HepG2 (cell line): ENCODE measurements around the gene ADI1. TPM values are rescaled to one million over a fixed set of nuclear protein-coding genes. Genes with fewer than 3 reads are reported as not detected.

Experiments used
- ASH2L ChIP-seq: fragments of 300-600, 200-600 bp; sonication (generic); IDR thresholded peaks from 2 replicates; pipeline ENCODE4 v1.7.0; 2017; ENCODE audit warnings: low read depth, mild to moderate bottlenecking, moderate library complexity, mixed read lengths, low read length; ENCODE audit not compliant: insufficient read length
- CHD2 ChIP-seq: IDR thresholded peaks from 2 replicates; pipeline ENCODE4 v1.6.1; 2011; ENCODE audit warnings: low read depth, low read length, improper control_type of control experiment
- EED ChIP-seq: sonication (generic); formaldehyde crosslinking; IDR thresholded peaks from 2 replicates; pipeline ENCODE4 v1.5.0; 2020; ENCODE audit warnings: mild to moderate bottlenecking, missing genetic modification reagents
- ERF ChIP-seq: IDR thresholded peaks from 2 replicates; pipeline ENCODE4 v1.6.1; 2018; ENCODE audit warnings: missing biosample characterization, missing genetic modification reagents
- EZH2 ChIP-seq: conservative IDR thresholded peaks from 2 replicates; pipeline ENCODE4 v1.6.1; 2012; ENCODE audit warnings: mild to moderate bottlenecking, low read depth, low read length, moderate library complexity
- FOXA3 ChIP-seq: IDR thresholded peaks from 2 replicates; pipeline ENCODE4 v1.6.1; 2016; ENCODE audit warnings: missing genetic modification reagents, missing compliant biosample characterization
- HMGA1 ChIP-seq: sonication (generic); formaldehyde crosslinking; conservative IDR thresholded peaks from 2 replicates; pipeline ENCODE4 v1.4.0; 2020; ENCODE audit warnings: missing genetic modification reagents
- HOXA3 ChIP-seq: sonication (generic); formaldehyde crosslinking; IDR thresholded peaks from 2 replicates; pipeline ENCODE4 v1.5.0; 2020; ENCODE audit warnings: missing genetic modification reagents
- ISL2 ChIP-seq: sonication (generic); formaldehyde crosslinking; IDR thresholded peaks from 2 replicates; pipeline ENCODE4 v1.5.0; 2020; ENCODE audit warnings: missing genetic modification reagents
- MATR3 ChIP-seq: sonication (generic); formaldehyde crosslinking; IDR thresholded peaks from 2 replicates; pipeline ENCODE4 v1.4.0; 2020; ENCODE audit warnings: missing genetic modification reagents
- MTF2 ChIP-seq: sonication (generic); formaldehyde crosslinking; IDR thresholded peaks from 2 replicates; pipeline ENCODE4 v1.5.0; 2020; ENCODE audit warnings: missing genetic modification reagents, borderline replicate concordance
- MYC ChIP-seq: sonication (generic); formaldehyde crosslinking; IDR thresholded peaks from 2 replicates; pipeline ENCODE4 v1.9.0; 2021; ENCODE audit warnings: missing genetic modification reagents, borderline replicate concordance
- NFE2 ChIP-seq: sonication (generic); formaldehyde crosslinking; IDR thresholded peaks from 2 replicates; pipeline ENCODE4 v1.4.0; 2020; ENCODE audit warnings: missing genetic modification reagents
- NFE2L1 ChIP-seq: sonication (generic); formaldehyde crosslinking; IDR thresholded peaks from 2 replicates; pipeline ENCODE4 v1.4.0; 2020; ENCODE audit warnings: missing genetic modification reagents, mild to moderate bottlenecking, borderline replicate concordance
- PCBP1 ChIP-seq: fragments of 200-400 bp; formaldehyde crosslinking; IDR thresholded peaks from 2 replicates; pipeline ENCODE4 v1.6.1; 2017; ENCODE audit warnings: mild to moderate bottlenecking, low read depth, low read length, borderline replicate concordance
- REL ChIP-seq: sonication (generic); formaldehyde crosslinking; conservative IDR thresholded peaks from 2 replicates; pipeline ENCODE4 v1.8.0; 2022; ENCODE audit warnings: mild to moderate bottlenecking, missing genetic modification reagents, moderate library complexity
- RFXAP ChIP-seq: sonication (generic); formaldehyde crosslinking; IDR thresholded peaks from 2 replicates; pipeline ENCODE4 v1.4.0; 2020; ENCODE audit warnings: missing genetic modification reagents, borderline replicate concordance
- SAFB2 ChIP-seq: sonication (generic); formaldehyde crosslinking; IDR thresholded peaks from 2 replicates; pipeline ENCODE4 v1.5.1; 2020; ENCODE audit warnings: missing genetic modification reagents, low read depth, mild to moderate bottlenecking, borderline replicate concordance
- TARDBP ChIP-seq: sonication (generic); formaldehyde crosslinking; IDR thresholded peaks from 2 replicates; pipeline ENCODE4 v1.8.0; 2022; ENCODE audit warnings: mild to moderate bottlenecking, missing genetic modification reagents
- ZBTB8A ChIP-seq: sonication (generic); formaldehyde crosslinking; IDR thresholded peaks from 2 replicates; pipeline ENCODE4 v1.4.0; 2020; ENCODE audit warnings: mild to moderate bottlenecking, low read depth, missing genetic modification reagents, borderline replicate concordance
- ZNF205 ChIP-seq: IDR thresholded peaks from 2 replicates; pipeline ENCODE4 v1.6.1; 2018; ENCODE audit warnings: missing biosample characterization, missing genetic modification reagents
- ZNF264 ChIP-seq: sonication (generic); formaldehyde crosslinking; IDR thresholded peaks from 2 replicates; pipeline ENCODE4 v1.4.0; 2020; ENCODE audit warnings: missing genetic modification reagents
- ZNF383 ChIP-seq: sonication (generic); formaldehyde crosslinking; IDR thresholded peaks from 2 replicates; pipeline ENCODE4 v1.4.0; 2020; ENCODE audit warnings: missing genetic modification reagents, mild to moderate bottlenecking, borderline replicate concordance
- ZNF513 ChIP-seq: sonication (generic); formaldehyde crosslinking; conservative IDR thresholded peaks from 2 replicates; pipeline ENCODE4 v1.5.0; 2020; ENCODE audit warnings: missing genetic modification reagents
- ZNF563 ChIP-seq: sonication (generic); formaldehyde crosslinking; IDR thresholded peaks from 2 replicates; pipeline ENCODE4 v1.8.0; 2022; ENCODE audit warnings: mild to moderate bottlenecking, moderate library complexity, missing genetic modification reagents
- ZNF7 ChIP-seq: IDR thresholded peaks from 2 replicates; pipeline ENCODE4 v1.6.1; 2016; ENCODE audit warnings: missing biosample characterization, missing genetic modification reagents
- ZNF740 ChIP-seq: sonication (generic); formaldehyde crosslinking; IDR thresholded peaks from 2 replicates; pipeline ENCODE4 v1.4.0; 2020; ENCODE audit warnings: missing genetic modification reagents
- ZNF772 ChIP-seq: sonication (generic); formaldehyde crosslinking; IDR thresholded peaks from 2 replicates; pipeline ENCODE4 v1.5.0; 2020; ENCODE audit warnings: mild to moderate bottlenecking, missing genetic modification reagents
- ZNF781 ChIP-seq: sonication (generic); formaldehyde crosslinking; IDR thresholded peaks from 2 replicates; pipeline ENCODE4 v1.5.1; 2020; ENCODE audit warnings: borderline replicate concordance, mild to moderate bottlenecking, missing genetic modification reagents; ENCODE audit errors: not compliant biosample characterization
- ZNF792 ChIP-seq: IDR thresholded peaks from 2 replicates; pipeline ENCODE4 v1.6.1; 2016
- polyA plus RNA-seq, 8 experiments: library from polyadenylated mRNA; depleted of rRNA in 3 of 8; stranded (reverse) in 7 of 8; unstranded in 1 of 8; fragments of >200 nt; fragmentation: Illumina TruSeq in 4 of 8; extraction: Trizol in 4 of 8; gene quantifications; 2 replicates each; pipeline versions ENCODE4 v1.2.1 to v1.2.3, GENCODE V29; 2011 to 2016; ENCODE audit warnings: low read depth in 4 of 8, missing spikeins in 1 of 8, mixed read lengths in 1 of 8; ENCODE audit not compliant: insufficient read depth in 1 of 8
- total RNA-seq, 5 experiments: library from RNA; depleted of rRNA; stranded (reverse); fragments of >200 nt; fragmentation: Illumina TruSeq; extraction: Trizol; gene quantifications; 2 replicates each; pipeline ENCODE4 v1.2.3, GENCODE V29; 2016; ENCODE audit warnings: low read depth in 1 of 5
- TF ChIP-seq, protein P1 (sequence below): sonication (generic); formaldehyde crosslinking; IDR thresholded peaks from 2 replicates; pipeline ENCODE4 v1.5.0; 2020; ENCODE audit warnings: missing genetic modification reagents

Gene ADI1
- total and polyA plus RNA-seq, 2 of the 13 experiments (the other 11 are each of a cell fraction or from before 2014, with no cell fraction given): 28.7 to 123 TPM

DNA sequence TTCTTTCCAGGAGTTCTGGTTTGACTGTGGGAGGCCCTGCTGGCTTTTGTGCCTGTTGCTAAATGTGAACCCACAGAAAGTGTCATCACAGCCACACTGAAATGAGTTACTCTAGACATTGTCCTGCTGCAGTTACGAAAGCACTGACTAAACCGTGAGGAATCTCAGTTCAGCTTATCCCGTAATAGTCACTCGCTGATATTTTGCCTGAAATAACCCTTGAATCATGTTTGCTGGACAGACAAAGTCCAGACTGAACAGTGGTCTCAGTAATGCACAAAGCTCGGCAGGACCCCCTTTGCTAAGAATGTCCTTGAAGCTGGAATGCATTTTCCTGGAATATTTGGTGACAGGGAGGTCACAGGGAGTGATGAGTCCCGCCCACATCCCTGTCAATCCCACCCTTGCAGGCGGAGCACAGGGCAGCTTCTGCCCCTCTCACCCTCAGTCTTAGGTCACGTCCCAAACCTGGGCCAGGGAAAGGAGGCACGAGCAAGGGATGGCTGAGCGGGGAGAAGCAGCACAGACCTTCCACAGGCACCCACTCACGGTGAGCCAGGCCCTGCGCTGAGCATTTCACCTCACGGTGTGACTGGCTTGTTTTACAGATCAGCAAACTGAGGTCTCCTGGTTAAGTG, 53.4 kb downstream of the ADI1 start (continued):
- TF ChIP-seq ZNF264 (CRISPR knock-in tag) (no peak; the same call in 1 of the 2 replicates), ASH2L (peak; percentile 88), MATR3 (CRISPR knock-in tag) (no peak), ZNF792 (CRISPR knock-in tag) (peak; percentile 75), EED (CRISPR knock-in tag) (no peak), MTF2 (CRISPR knock-in tag) (peak; percentile 81; the same call in 1 of the 2 replicates), ZNF513 (CRISPR knock-in tag) (no peak), ISL2 (peak; percentile 60; the same call in 1 of the 2 replicates), ERF (CRISPR knock-in tag) (peak; percentile 84), ZNF781 (CRISPR knock-in tag) (peak; percentile 59), NFE2L1 (CRISPR knock-in tag) (no peak), REL (CRISPR knock-in tag) (peak; percentile 81; the same call in 1 of the 2 replicates), HOXA3 (CRISPR knock-in tag) (peak; percentile 92), RFXAP (CRISPR knock-in tag) (peak; percentile 67; the same call in 1 of the 2 replicates), NFE2 (CRISPR knock-in tag) (no peak), ZNF772 (0 out of 2 replicates have a peak, but pooled peaks have one; percentile 56), TARDBP (CRISPR knock-in tag) (peak; percentile 69; the same call in 1 of the 2 replicates), ZNF740 (CRISPR knock-in tag) (no peak), MYC (CRISPR knock-in tag) (no peak), ZNF563 (no peak), HMGA1 (CRISPR knock-in tag) (no peak), EZH2 (no peak), ZBTB8A (CRISPR knock-in tag) (no peak), ZNF205 (CRISPR knock-in tag) (peak; percentile 69), ZNF383 (CRISPR knock-in tag) (no peak), CHD2 (no peak), ZNF7 (CRISPR knock-in tag) (no peak), PCBP1 (no peak), FOXA3 (CRISPR knock-in tag) (peak; percentile 77), SAFB2 (no peak)
- TF ChIP-seq, protein P1, sequence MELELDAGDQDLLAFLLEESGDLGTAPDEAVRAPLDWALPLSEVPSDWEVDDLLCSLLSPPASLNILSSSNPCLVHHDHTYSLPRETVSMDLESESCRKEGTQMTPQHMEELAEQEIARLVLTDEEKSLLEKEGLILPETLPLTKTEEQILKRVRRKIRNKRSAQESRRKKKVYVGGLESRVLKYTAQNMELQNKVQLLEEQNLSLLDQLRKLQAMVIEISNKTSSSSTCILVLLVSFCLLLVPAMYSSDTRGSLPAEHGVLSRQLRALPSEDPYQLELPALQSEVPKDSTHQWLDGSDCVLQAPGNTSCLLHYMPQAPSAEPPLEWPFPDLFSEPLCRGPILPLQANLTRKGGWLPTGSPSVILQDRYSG: no peak
